ENCODE measurements around the gene ANKRD33. TPM values are rescaled to one million over a fixed set of nuclear protein-coding genes. Genes with fewer than 3 reads are reported as not detected.

Gene ANKRD33
- total and polyA plus RNA-seq, 2 of the 13 experiments (the other 11 are each of a cell fraction or from before 2014, with no cell fraction given): 0.04 TPM; not detected in 1

DNA sequence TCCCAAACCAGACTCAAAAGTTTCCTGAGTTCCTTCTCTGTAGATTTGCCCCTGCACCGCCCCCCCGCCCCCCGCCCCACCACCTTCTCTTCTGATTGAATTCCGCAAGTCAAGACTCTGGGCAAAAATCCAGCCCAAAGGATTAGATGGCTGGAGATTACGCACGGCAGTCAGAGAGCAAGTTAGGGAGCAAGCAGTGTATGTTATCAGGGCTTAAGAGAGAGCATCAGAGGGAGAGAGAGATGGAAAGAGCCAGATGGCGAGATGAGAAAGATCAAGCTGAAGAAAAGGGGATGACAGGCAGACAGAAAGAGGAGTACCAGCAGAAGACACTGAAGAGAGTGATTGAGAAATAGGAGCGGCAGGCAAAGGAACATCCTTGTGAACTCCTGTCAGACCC, 13.9 kb upstream of the ANKRD33 start (continued):
- TF ChIP-seq, protein P1, sequence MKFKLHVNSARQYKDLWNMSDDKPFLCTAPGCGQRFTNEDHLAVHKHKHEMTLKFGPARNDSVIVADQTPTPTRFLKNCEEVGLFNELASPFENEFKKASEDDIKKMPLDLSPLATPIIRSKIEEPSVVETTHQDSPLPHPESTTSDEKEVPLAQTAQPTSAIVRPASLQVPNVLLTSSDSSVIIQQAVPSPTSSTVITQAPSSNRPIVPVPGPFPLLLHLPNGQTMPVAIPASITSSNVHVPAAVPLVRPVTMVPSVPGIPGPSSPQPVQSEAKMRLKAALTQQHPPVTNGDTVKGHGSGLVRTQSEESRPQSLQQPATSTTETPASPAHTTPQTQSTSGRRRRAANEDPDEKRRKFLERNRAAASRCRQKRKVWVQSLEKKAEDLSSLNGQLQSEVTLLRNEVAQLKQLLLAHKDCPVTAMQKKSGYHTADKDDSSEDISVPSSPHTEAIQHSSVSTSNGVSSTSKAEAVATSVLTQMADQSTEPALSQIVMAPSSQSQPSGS (CRISPR knock-in tag; IDR thresholded peaks at IDR 0.05): no peak
- TF ChIP-seq, protein P2, sequence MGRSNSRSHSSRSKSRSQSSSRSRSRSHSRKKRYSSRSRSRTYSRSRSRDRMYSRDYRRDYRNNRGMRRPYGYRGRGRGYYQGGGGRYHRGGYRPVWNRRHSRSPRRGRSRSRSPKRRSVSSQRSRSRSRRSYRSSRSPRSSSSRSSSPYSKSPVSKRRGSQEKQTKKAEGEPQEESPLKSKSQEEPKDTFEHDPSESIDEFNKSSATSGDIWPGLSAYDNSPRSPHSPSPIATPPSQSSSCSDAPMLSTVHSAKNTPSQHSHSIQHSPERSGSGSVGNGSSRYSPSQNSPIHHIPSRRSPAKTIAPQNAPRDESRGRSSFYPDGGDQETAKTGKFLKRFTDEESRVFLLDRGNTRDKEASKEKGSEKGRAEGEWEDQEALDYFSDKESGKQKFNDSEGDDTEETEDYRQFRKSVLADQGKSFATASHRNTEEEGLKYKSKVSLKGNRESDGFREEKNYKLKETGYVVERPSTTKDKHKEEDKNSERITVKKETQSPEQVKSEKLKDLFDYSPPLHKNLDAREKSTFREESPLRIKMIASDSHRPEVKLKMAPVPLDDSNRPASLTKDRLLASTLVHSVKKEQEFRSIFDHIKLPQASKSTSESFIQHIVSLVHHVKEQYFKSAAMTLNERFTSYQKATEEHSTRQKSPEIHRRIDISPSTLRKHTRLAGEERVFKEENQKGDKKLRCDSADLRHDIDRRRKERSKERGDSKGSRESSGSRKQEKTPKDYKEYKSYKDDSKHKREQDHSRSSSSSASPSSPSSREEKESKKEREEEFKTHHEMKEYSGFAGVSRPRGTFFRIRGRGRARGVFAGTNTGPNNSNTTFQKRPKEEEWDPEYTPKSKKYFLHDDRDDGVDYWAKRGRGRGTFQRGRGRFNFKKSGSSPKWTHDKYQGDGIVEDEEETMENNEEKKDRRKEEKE (IDR thresholded peaks at IDR 0.05): no peak
- TF ChIP-seq RARA (CRISPR knock-in tag; IDR thresholded peaks at IDR 0.05) (no peak), SOX6 (IDR thresholded peaks at IDR 0.05) (no peak), SOX6 (CRISPR knock-in tag; IDR thresholded peaks at IDR 0.05) (no peak)
- TF ChIP-seq, protein P3, sequence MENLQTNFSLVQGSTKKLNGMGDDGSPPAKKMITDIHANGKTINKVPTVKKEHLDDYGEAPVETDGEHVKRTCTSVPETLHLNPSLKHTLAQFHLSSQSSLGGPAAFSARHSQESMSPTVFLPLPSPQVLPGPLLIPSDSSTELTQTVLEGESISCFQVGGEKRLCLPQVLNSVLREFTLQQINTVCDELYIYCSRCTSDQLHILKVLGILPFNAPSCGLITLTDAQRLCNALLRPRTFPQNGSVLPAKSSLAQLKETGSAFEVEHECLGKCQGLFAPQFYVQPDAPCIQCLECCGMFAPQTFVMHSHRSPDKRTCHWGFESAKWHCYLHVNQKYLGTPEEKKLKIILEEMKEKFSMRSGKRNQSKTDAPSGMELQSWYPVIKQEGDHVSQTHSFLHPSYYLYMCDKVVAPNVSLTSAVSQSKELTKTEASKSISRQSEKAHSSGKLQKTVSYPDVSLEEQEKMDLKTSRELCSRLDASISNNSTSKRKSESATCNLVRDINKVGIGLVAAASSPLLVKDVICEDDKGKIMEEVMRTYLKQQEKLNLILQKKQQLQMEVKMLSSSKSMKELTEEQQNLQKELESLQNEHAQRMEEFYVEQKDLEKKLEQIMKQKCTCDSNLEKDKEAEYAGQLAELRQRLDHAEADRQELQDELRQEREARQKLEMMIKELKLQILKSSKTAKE (CRISPR knock-in tag; IDR thresholded peaks at IDR 0.05; ENCODE audit: borderline replicate concordance): no peak

DNA sequence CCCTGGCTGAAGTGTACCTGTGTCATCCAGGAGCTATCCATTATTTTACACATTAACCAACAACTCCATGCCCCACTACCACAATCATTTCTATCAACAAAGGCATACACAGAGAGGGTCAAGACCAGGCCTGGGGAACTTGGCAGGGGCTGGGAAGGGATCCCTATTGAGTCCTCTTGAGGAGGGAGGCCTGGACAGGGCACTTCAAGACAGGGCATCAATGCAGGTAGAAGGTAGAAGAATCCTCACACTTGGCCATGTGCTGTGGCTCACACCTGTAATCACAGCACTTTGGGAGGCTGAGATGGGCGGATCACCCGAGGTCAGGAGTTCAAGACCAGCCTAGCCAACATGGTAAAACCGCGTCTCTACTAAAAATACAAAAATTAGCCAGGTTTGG, 13.4 kb upstream of the ANKRD33 start:
- in situ Hi-C loops (cut with HindIII; ENCODE audit: extremely low pct_ligation_motif_present, low pct_unique_long_range_greater_than_20kb): no loop called here
- no peak for TF ChIP-seq ZNF253 (CRISPR knock-in tag; IDR thresholded peaks at IDR 0.05; ENCODE audit: borderline replicate concordance)
- TF ChIP-seq ZNF431 (CRISPR knock-in tag; IDR thresholded peaks at IDR 0.05; ENCODE audit: borderline replicate concordance, low read depth): no peak
- TF ChIP-seq ZNF619 (CRISPR knock-in tag; IDR thresholded peaks at IDR 0.05): no peak
- TF ChIP-seq ZNF17 (CRISPR knock-in tag; IDR thresholded peaks at IDR 0.05): no peak
- no peak for TF ChIP-seq ZNF33A (CRISPR knock-in tag; IDR thresholded peaks at IDR 0.05; ENCODE audit: borderline replicate concordance)
- TF ChIP-seq, protein P4, sequence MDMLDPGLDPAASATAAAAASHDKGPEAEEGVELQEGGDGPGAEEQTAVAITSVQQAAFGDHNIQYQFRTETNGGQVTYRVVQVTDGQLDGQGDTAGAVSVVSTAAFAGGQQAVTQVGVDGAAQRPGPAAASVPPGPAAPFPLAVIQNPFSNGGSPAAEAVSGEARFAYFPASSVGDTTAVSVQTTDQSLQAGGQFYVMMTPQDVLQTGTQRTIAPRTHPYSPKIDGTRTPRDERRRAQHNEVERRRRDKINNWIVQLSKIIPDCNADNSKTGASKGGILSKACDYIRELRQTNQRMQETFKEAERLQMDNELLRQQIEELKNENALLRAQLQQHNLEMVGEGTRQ (IDR thresholded peaks at IDR 0.05; ENCODE audit: low read depth, low read length): no peak
- TF ChIP-seq, protein P4 (CRISPR knock-in tag; IDR thresholded peaks at IDR 0.05; ENCODE audit: borderline replicate concordance): no peak

More for the DNA sequence above, 13.4 kb upstream of the ANKRD33 start:
- ChIA-PET POLR2A (interaction anchor here (1.1 kb wide), 1 partner anchor 60 kb away, joined by 3 read pairs; no protein-coding TSS in a partner anchor), CTCF (ENCODE audit: low intra/inter-chr PET ratio, low total read pairs) (interaction anchor here (1.2 to 1.7 kb wide), 2 partner anchors 25 to 60 kb away, joined by 5 read pairs; partner anchors contain the start of gene FIGNL2)
- no peak overlapping the region for H2AFZ ChIP-seq (ENCODE audit: low read length)
- H3K4me3 ChIP-seq (replicated peaks in 1 of 3; ENCODE audit: insufficient read depth in 1 of 3, low read depth in 2 of 3, low read length in 3 of 3): no peak overlapping the region
- H3K36me3 ChIP-seq (replicated peaks in 1 of 2; ENCODE audit: control insufficient read depth in 1 of 2, insufficient read depth in 2 of 2, low read length in 2 of 2): no peaks in the 10 kb centered on the region
- intact Hi-C loops (cut with micrococcal nuclease; ENCODE audit: unreplicated experiment): loop anchor here (2.0 kb wide), 1 partner anchor 50 kb away; no protein-coding TSS in a partner anchor
- no peaks in the 10 kb centered on the region for H3K9me3 ChIP-seq (ENCODE audit: low read length)
- H3K9ac ChIP-seq (ENCODE audit: insufficient read depth, low read depth, low read length): no peak overlapping the region
- FAIRE-seq (no peak), DNase-seq (ENCODE audit: low spot score) (no peak), ATAC-seq (no peak)
- H3K27me3 ChIP-seq (ENCODE audit: control insufficient read depth in 1 of 2, insufficient read depth in 2 of 2, low read length in 2 of 2): peaks cover 1 to 27% of the 10 kb centered on the region in 2 experiments; a peak in 3 of 5 replicates
- no peak overlapping the region for H3K27ac ChIP-seq (ENCODE audit: extremely low read length, insufficient read depth, low read length)
- H3K4me2 ChIP-seq (ENCODE audit: low read depth, low read length): no peak overlapping the region
- H3K4me1 ChIP-seq (ENCODE audit: insufficient read depth, low read length): peaks cover 16% of the 10 kb centered on the region
- no peaks in the 10 kb centered on the region for H3K79me2 ChIP-seq (ENCODE audit: insufficient read depth, low read length)
- no peaks in the 10 kb centered on the region for H4K20me1 ChIP-seq (ENCODE audit: insufficient read depth, low read length)
- BruUV-seq (replicated peaks): no TSS peak
- WGBS (ENCODE audit: low lambda C conversion rate): 27% methylated on average over 4 of the region's 4 CpGs
